ENCODE measurements around the gene SLC52A1. TPM values are rescaled to one million over a fixed set of nuclear protein-coding genes. Genes with fewer than 3 reads are reported as not detected.
A peak's percentile ranks its signal among the peaks of the same experiment; 100 is the strongest.

Gene SLC52A1
- total and polyA plus RNA-seq, 2 of the 13 experiments (the other 11 are each of a cell fraction or from before 2014, with no cell fraction given), result 0.03 to 0.13 TPM

GRCh38 chr17:4986951-4987766 lies 48.1 kb downstream of the SLC52A1 start, which contains the start of gene CAMTA2 (continued):
- peak; percentile 92 for TF ChIP-seq ZNF687 (CRISPR knock-in tag; IDR thresholded peaks at IDR 0.05)
- peak; percentile 71; the same call in 1 of the 2 replicates for TF ChIP-seq ZNF451 (CRISPR knock-in tag; IDR thresholded peaks at IDR 0.05)
- no peak for TF ChIP-seq TBP (CRISPR knock-in tag; IDR thresholded peaks at IDR 0.05)
- no peak; the same call in 1 of the 2 replicates for TF ChIP-seq EEA1 (CRISPR knock-in tag; IDR thresholded peaks at IDR 0.05; ENCODE audit: borderline replicate concordance)
- no peak for TF ChIP-seq TBX3 (IDR thresholded peaks at IDR 0.05; ENCODE audit: borderline replicate concordance)
- no peak for TF ChIP-seq MBNL3 (CRISPR knock-in tag; conservative IDR thresholded peaks at IDR 0.05)
- TF ChIP-seq TBX2 (CRISPR knock-in tag; IDR thresholded peaks at IDR 0.05; ENCODE audit: borderline replicate concordance), result peak; percentile 80
- TF ChIP-seq ZNF547 (CRISPR knock-in tag; IDR thresholded peaks at IDR 0.05), result peak; percentile 93
- peak; percentile 73; the same call in 1 of the 2 replicates for TF ChIP-seq ARNT2 (CRISPR knock-in tag; IDR thresholded peaks at IDR 0.05; ENCODE audit: low read depth)
- TF ChIP-seq DPF2 (CRISPR knock-in tag; IDR thresholded peaks at IDR 0.05; ENCODE audit: borderline replicate concordance, low read depth), result no peak
- peak; percentile 51; the same call in 1 of the 2 replicates for TF ChIP-seq ZNF468 (CRISPR knock-in tag; IDR thresholded peaks at IDR 0.05)
- TF ChIP-seq ZNF44 (CRISPR knock-in tag; IDR thresholded peaks at IDR 0.05), result no peak
- TF ChIP-seq ZNF781 (CRISPR knock-in tag; IDR thresholded peaks at IDR 0.05; ENCODE audit: borderline replicate concordance, not compliant biosample characterization), result no peak
- TF ChIP-seq IKZF5 (CRISPR knock-in tag; IDR thresholded peaks at IDR 0.05), result peak; percentile 39; the same call in 1 of the 2 replicates
- no peak for TF ChIP-seq AGO1 (IDR thresholded peaks at IDR 0.05; ENCODE audit: low read depth, low read length, poor library complexity, severe bottlenecking)
- no peak for TF ChIP-seq ATM (IDR thresholded peaks at IDR 0.05; ENCODE audit: borderline replicate concordance)
- TF ChIP-seq NFKBIZ (CRISPR knock-in tag; IDR thresholded peaks at IDR 0.05), result no peak
- TF ChIP-seq BCLAF1 (IDR thresholded peaks at IDR 0.05), result no peak
- TF ChIP-seq ATF4 (CRISPR knock-in tag; IDR thresholded peaks at IDR 0.05), result 0 out of 4 replicates have a peak, but pooled peaks of 1 of the 2 experiments have one; percentile 18

Measured in HepG2 (cell line).